WERI-Rb-1 (cell line): ENCODE measurements around the gene GPR158.

ENCODE experiments used
- DNase-seq: peaks from one replicate; pipeline ENCODE4 v3.0.0-alpha.2; 2020
- H3K27ac ChIP-seq: fragments of 250-450 bp; sonication (Bioruptor Pico); 2 replicates; pipeline ENCODE4 v1.5.1; 2020; ENCODE audit warnings: mild to moderate bottlenecking, moderate library complexity
- H3K27me3 ChIP-seq: fragments of 250-450 bp; sonication (Bioruptor Pico); 2 replicates; pipeline ENCODE4 v1.5.1; 2021; ENCODE audit warnings: mild to moderate bottlenecking, low read depth, moderate library complexity; ENCODE audit not compliant: insufficient read depth, severe bottlenecking
- H3K36me3 ChIP-seq: fragments of 250-450 bp; sonication (Bioruptor Pico); 2 replicates; pipeline ENCODE4 v1.5.1; 2020; ENCODE audit warnings: mild to moderate bottlenecking, moderate library complexity
- H3K4me3 ChIP-seq: 2 replicates; pipeline ENCODE4 v1.5.1; 2011; ENCODE audit warnings: low read depth, mild to moderate bottlenecking, control low read depth, low read length
- H3K9me3 ChIP-seq: fragments of 250-450 bp; sonication (Bioruptor Pico); 2 replicates; pipeline ENCODE4 v1.5.1; 2021; ENCODE audit warnings: mild to moderate bottlenecking, moderate library complexity; ENCODE audit not compliant: severe bottlenecking
- TF ChIP-seq, protein P1 (sequence below): IDR thresholded peaks from 2 replicates; pipeline ENCODE4 v1.5.1; 2011; ENCODE audit warnings: low read depth, mild to moderate bottlenecking, control low read depth, inconsistent platforms, low read length

GPR158 gene

DNA sequence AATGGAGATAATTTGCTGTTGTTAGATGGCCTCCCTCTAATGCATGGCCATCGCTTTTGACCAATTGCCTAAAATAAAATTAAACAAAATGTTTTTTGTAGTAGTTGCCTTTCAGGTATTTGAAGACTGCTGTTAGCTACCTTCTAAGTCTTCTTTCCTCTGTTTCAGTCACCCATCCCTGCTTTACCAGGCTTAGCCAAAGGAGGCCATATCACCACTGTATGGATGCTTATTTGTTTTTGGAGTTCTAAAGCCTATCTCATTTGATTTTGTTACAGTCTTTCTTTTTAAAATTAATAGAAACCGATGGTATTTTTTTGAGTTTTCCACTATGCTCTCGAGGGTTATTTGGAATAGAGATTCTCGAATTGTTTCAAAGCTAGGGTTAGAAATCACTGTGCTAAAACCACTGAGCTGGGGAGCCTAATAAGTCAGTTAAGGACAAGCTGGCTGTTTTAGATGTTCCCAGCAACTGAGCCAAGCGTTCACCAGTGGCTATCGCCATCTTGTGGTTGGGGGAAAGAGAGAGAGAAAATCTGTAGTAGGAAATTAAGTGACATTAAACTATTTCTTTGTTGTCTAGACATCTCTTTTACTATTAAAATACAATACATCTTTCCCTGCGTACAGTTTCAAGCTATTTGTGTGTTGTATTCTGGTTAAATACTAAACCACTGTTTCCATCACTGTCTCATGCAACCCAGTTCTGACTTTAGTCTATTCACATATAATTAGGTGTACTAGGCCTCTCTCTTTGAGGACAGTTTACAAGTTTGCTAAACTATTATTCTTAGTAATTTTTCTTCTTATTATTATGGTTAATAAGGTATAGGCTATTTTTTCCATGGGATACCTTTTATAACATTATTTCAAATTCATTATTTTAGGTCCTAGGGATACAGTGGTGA lies 52.2 kb downstream of the GPR158 start:
- Histone ChIP-seq H3K27me3 (no peaks in the 10 kb centered on the region), H3K4me3 (no peak overlapping the region), H3K9me3 (no peaks in the 10 kb centered on the region), H3K36me3 (no peaks in the 10 kb centered on the region), H3K27ac (no peak overlapping the region)
- TF ChIP-seq, protein P1, sequence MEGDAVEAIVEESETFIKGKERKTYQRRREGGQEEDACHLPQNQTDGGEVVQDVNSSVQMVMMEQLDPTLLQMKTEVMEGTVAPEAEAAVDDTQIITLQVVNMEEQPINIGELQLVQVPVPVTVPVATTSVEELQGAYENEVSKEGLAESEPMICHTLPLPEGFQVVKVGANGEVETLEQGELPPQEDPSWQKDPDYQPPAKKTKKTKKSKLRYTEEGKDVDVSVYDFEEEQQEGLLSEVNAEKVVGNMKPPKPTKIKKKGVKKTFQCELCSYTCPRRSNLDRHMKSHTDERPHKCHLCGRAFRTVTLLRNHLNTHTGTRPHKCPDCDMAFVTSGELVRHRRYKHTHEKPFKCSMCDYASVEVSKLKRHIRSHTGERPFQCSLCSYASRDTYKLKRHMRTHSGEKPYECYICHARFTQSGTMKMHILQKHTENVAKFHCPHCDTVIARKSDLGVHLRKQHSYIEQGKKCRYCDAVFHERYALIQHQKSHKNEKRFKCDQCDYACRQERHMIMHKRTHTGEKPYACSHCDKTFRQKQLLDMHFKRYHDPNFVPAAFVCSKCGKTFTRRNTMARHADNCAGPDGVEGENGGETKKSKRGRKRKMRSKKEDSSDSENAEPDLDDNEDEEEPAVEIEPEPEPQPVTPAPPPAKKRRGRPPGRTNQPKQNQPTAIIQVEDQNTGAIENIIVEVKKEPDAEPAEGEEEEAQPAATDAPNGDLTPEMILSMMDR: peak; percentile 51
- DNase-seq: peak; percentile 46

GRCh38 chr10:25231751-25232150 lies 57.0 kb downstream of the GPR158 start:
- no peak for DNase-seq
- TF ChIP-seq, protein P1: no peak
- Histone ChIP-seq H3K36me3 (no peaks in the 10 kb centered on the region), H3K27me3 (no peaks in the 10 kb centered on the region), H3K4me3 (no peak overlapping the region), H3K27ac (no peak overlapping the region), H3K9me3 (no peaks in the 10 kb centered on the region)

GRCh38 chr10:25232204-25232603 lies 57.4 kb downstream of the GPR158 start:
- Histone ChIP-seq H3K27ac (no peak overlapping the region), H3K4me3 (no peak overlapping the region), H3K9me3 (no peaks in the 10 kb centered on the region), H3K36me3 (no peaks in the 10 kb centered on the region), H3K27me3 (no peaks in the 10 kb centered on the region)
- no peak for DNase-seq
- TF ChIP-seq, protein P1: no peak

- Histone ChIP-seq H3K27me3 (no peaks in the 10 kb centered on the region), H3K9me3 (no peaks in the 10 kb centered on the region), H3K27ac (no peak overlapping the region), H3K4me3 (no peak overlapping the region), H3K36me3 (no peaks in the 10 kb centered on the region)
- no peak for DNase-seq
- TF ChIP-seq, protein P1: no peak
Observed at GRCh38 chr10:25245165-25245564, 70.4 kb downstream of the GPR158 start.

DNA sequence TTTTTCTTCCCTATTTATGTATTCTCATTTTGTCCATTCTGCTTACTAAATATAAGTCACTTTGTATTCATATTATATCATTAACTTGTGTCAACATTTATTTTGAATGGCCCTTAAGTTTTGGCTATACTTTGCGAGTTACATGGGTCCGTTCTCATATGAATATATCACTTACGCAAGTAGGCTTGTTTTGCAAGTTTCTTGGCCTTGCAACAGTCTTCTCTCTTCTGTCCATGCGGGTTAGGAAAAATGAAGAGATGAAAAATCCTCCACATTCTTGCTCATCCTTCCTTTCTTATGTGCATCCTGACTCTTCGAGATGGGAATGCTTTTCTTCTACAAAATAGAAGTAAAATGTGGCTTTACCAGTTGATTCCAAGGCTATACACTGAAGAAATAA lies 82.8 kb downstream of the GPR158 start:
- H3K27ac ChIP-seq: no peak overlapping the region
- TF ChIP-seq, protein P1: no peak
- no peak overlapping the region for H3K4me3 ChIP-seq
- no peak for DNase-seq
- H3K9me3 ChIP-seq: no peaks in the 10 kb centered on the region
- H3K27me3 ChIP-seq: no peaks in the 10 kb centered on the region
- H3K36me3 ChIP-seq: no peaks in the 10 kb centered on the region

DNA sequence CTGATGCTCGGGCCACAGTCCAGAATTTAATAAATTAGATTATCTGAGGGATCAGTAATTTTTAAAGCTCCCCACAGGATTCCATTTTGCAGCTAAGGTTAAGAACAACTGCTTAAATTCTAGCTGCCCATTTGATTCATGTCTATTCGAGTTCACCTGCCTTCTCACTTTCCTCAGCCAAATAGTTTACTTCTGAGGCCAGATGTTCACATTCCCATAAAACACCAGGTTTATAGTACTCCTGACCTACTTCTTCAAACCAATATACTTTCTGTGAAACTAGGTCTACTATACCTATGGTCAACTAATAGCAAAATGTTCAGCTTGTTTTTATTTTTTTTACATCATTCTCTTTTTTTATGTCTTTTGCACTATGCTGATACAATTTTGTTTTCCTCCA lies 86.3 kb downstream of the GPR158 start:
- no peaks in the 10 kb centered on the region for H3K27me3 ChIP-seq

More for the DNA sequence above, 86.3 kb downstream of the GPR158 start:
- Histone ChIP-seq H3K4me3 (no peak overlapping the region), H3K36me3 (no peaks in the 10 kb centered on the region), H3K27ac (no peak overlapping the region), H3K9me3 (no peaks in the 10 kb centered on the region)
- no peak for DNase-seq
- TF ChIP-seq, protein P1: no peak
